Fibroblast of lung (primary cell): ENCODE data around the gene SLC7A6. TPM values are rescaled to one million over a fixed set of nuclear protein-coding genes. Genes with fewer than 3 reads are reported as not detected.

Source experiments
- DNase-seq, 2 donors: peaks; one replicate each; pipeline versions ENCODE4 v3.0.0 to v3.0.0-alpha.2; 2010; ENCODE audit warnings: low read depth in 2 of 2
- H2AFZ ChIP-seq: 2 replicates; pipeline ENCODE4 v1.5.1; 2012; ENCODE audit warnings: low read length, control low read depth, inconsistent platforms
- H3K27ac ChIP-seq: 2 replicates; pipeline ENCODE4 v1.5.1; 2011; ENCODE audit warnings: low read length, control low read depth; ENCODE audit not compliant: insufficient read depth
- H3K27me3 ChIP-seq: 2 replicates; pipeline ENCODE4 v1.5.1; 2011; ENCODE audit warnings: mild to moderate bottlenecking, low read length; ENCODE audit not compliant: control insufficient read depth, insufficient read depth
- H3K36me3 ChIP-seq: 2 replicates; pipeline ENCODE4 v1.5.1; 2011; ENCODE audit warnings: low read length; ENCODE audit not compliant: control insufficient read depth, insufficient read depth
- H3K4me1 ChIP-seq: 2 replicates; pipeline ENCODE4 v1.5.1; 2011; ENCODE audit warnings: low read length; ENCODE audit not compliant: control insufficient read depth, insufficient read depth; ENCODE audit errors: extremely low read depth
- H3K4me2 ChIP-seq: 2 replicates; pipeline ENCODE4 v1.5.1; 2011; ENCODE audit warnings: low read length, control low read depth; ENCODE audit not compliant: insufficient read depth; ENCODE audit errors: extremely low read depth
- H3K4me3 ChIP-seq, 4 experiments: fragments of 200-600 bp in 1 of 4; sonication (generic) in 1 of 4; replicated peaks in 1 of 4; 2 replicates each; pipeline ENCODE4 v1.5.1; 2011 to 2016; ENCODE audit warnings: low read length in 4 of 4, low read depth in 3 of 4, mild to moderate bottlenecking in 3 of 4, control low read depth in 2 of 4, inconsistent platforms in 1 of 4, mixed read lengths in 1 of 4; ENCODE audit not compliant: insufficient read depth in 1 of 4; ENCODE audit errors: control extremely low read depth in 1 of 4
- H3K79me2 ChIP-seq: 2 replicates; pipeline ENCODE4 v1.5.1; 2012; ENCODE audit warnings: mild to moderate bottlenecking, low read length, inconsistent platforms; ENCODE audit not compliant: control insufficient read depth, insufficient read depth
- H3K9ac ChIP-seq: 2 replicates; pipeline ENCODE4 v1.5.1; 2011; ENCODE audit warnings: mild to moderate bottlenecking, low read length, control low read depth; ENCODE audit not compliant: insufficient read depth
- H3K9me3 ChIP-seq: 2 replicates; pipeline ENCODE4 v1.5.1; 2012; ENCODE audit warnings: low read depth, low read length; ENCODE audit not compliant: control insufficient read depth, insufficient read depth
- H4K20me1 ChIP-seq: 2 replicates; pipeline ENCODE4 v1.5.1; 2011; ENCODE audit warnings: low read length; ENCODE audit not compliant: control insufficient read depth, insufficient read depth; ENCODE audit errors: extremely low read depth
- CTCF ChIP-seq, 2 donors: IDR thresholded peaks in 1 of 2; conservative IDR thresholded peaks in 1 of 2; 1 replicate in 1 of 2; 2 replicates in 1 of 2; pipeline ENCODE4 v1.5.1; 2011 to 2012; ENCODE audit warnings: low read length in 2 of 2, control low read depth in 1 of 2, inconsistent platforms in 1 of 2, low read depth in 1 of 2, mild to moderate bottlenecking in 1 of 2
- EZH2 ChIP-seq: IDR thresholded peaks from 2 replicates; pipeline ENCODE4 v1.5.1; 2012; ENCODE audit warnings: low read length, control low read depth, mild to moderate bottlenecking; ENCODE audit errors: missing control alignments
- polyA plus RNA-seq, 2 donors: library from polyadenylated mRNA; depleted of rRNA in 1 of 2; stranded (reverse) in 1 of 2; unstranded in 1 of 2; fragments of >200 nt; gene quantifications; 2 replicates each; pipeline ENCODE4 v1.2.1, GENCODE V29; 2011 to 2012; ENCODE audit warnings: missing spikeins in 1 of 2
- total RNA-seq: library from RNA; depleted of rRNA; stranded (reverse); fragments of >200 nt; gene quantifications from 2 replicates; pipeline ENCODE4 v1.2.1, GENCODE V29; 2014

SLC7A6 gene
- total and polyA plus RNA-seq, 2 donors (not counting 1 experiment from before 2014, with no cell fraction given), result 11.9 to 19.0 TPM

DNA sequence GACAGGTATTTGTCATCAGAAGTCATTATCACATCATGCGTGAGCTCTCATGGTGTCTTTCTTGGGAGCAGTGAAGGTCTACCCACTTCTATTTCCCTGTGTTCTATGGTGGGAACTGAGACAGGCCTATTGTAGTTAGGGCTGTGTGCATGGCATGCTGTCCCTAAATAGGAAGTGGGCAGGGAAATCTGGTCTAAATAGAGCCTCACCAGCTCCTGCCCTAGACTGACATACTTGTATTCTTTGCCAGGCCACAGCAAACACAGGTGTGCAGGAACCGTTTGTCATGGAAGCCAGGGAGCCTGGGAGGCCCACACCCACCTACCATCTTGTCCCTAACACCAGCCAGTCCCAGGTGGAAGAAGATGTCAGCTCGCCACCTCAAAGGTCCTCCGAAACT, 10.1 kb downstream of the SLC7A6 start:
- no peaks in the 10 kb centered on the region for H3K27me3 ChIP-seq
- H3K79me2 ChIP-seq, result peaks cover 29% of the 10 kb centered on the region
- no peak overlapping the region for H3K4me2 ChIP-seq
- no peak overlapping the region for H2AFZ ChIP-seq
- no peak overlapping the region for H3K9ac ChIP-seq
- H4K20me1 ChIP-seq, result no peaks in the 10 kb centered on the region
- no peaks in the 10 kb centered on the region for H3K9me3 ChIP-seq
- no peak for DNase-seq
- peaks cover 5% of the 10 kb centered on the region for H3K36me3 ChIP-seq
- TF ChIP-seq CTCF (conservative IDR thresholded peaks at IDR 0.05 in 1 of 2, IDR thresholded peaks at IDR 0.05 in 1 of 2; ENCODE audit: low read depth in 1 of 2, low read length in 2 of 2) (no peak), EZH2 (no peak)
- H3K4me3 ChIP-seq, result no peak overlapping the region
- no peaks in the 10 kb centered on the region for H3K4me1 ChIP-seq
- no peak overlapping the region for H3K27ac ChIP-seq

GRCh38 chr16:68275611-68276191, 11.4 kb downstream of the SLC7A6 start:
- no peak for DNase-seq
- H3K27ac ChIP-seq, result no peak overlapping the region
- H3K27me3 ChIP-seq, result no peaks in the 10 kb centered on the region
- no peak overlapping the region for H3K4me3 ChIP-seq
- H3K9me3 ChIP-seq, result no peaks in the 10 kb centered on the region
- H3K4me1 ChIP-seq, result no peaks in the 10 kb centered on the region
- TF ChIP-seq EZH2, result no peak
- TF ChIP-seq CTCF (conservative IDR thresholded peaks at IDR 0.05 in 1 of 2, IDR thresholded peaks at IDR 0.05 in 1 of 2; ENCODE audit: low read depth in 1 of 2, low read length in 2 of 2), result no peak
- H2AFZ ChIP-seq, result no peak overlapping the region
- no peaks in the 10 kb centered on the region for H4K20me1 ChIP-seq
- no peak overlapping the region for H3K4me2 ChIP-seq
- H3K9ac ChIP-seq, result no peak overlapping the region
- peaks cover 5% of the 10 kb centered on the region for H3K36me3 ChIP-seq
- H3K79me2 ChIP-seq, result peaks cover 19% of the 10 kb centered on the region

GRCh38 chr16:68276223-68276622, 11.9 kb downstream of the SLC7A6 start:
- Histone ChIP-seq H3K9me3 (no peaks in the 10 kb centered on the region), H3K79me2 (peaks cover 16% of the 10 kb centered on the region), H3K4me2 (no peak overlapping the region), H3K4me1 (no peaks in the 10 kb centered on the region), H2AFZ (no peak overlapping the region), H3K27ac (no peak overlapping the region), H3K4me3 (no peak overlapping the region), H3K9ac (no peak overlapping the region), H4K20me1 (no peaks in the 10 kb centered on the region), H3K27me3 (no peaks in the 10 kb centered on the region), H3K36me3 (peaks cover 5% of the 10 kb centered on the region)
- TF ChIP-seq EZH2 (no peak), CTCF (conservative IDR thresholded peaks at IDR 0.05 in 1 of 2, IDR thresholded peaks at IDR 0.05 in 1 of 2; ENCODE audit: low read depth in 1 of 2, low read length in 2 of 2) (no peak)
- DNase-seq, result no peak
